GM21786 (cell line): ENCODE measurements around the gene DYNLT2.
"Not testable (repeated sequence)": the region's sequence is repeated elsewhere in the genome, so short reads cannot be mapped to it uniquely, and the experiment has no call there.

Experiments used
- ATAC-seq: cut with Tn5 transposase; IDR thresholded peaks from one replicate; pipeline ENCODE4 v1.9.1; 2021; ENCODE audit not compliant: unreplicated experiment

Gene DYNLT2

DNA sequence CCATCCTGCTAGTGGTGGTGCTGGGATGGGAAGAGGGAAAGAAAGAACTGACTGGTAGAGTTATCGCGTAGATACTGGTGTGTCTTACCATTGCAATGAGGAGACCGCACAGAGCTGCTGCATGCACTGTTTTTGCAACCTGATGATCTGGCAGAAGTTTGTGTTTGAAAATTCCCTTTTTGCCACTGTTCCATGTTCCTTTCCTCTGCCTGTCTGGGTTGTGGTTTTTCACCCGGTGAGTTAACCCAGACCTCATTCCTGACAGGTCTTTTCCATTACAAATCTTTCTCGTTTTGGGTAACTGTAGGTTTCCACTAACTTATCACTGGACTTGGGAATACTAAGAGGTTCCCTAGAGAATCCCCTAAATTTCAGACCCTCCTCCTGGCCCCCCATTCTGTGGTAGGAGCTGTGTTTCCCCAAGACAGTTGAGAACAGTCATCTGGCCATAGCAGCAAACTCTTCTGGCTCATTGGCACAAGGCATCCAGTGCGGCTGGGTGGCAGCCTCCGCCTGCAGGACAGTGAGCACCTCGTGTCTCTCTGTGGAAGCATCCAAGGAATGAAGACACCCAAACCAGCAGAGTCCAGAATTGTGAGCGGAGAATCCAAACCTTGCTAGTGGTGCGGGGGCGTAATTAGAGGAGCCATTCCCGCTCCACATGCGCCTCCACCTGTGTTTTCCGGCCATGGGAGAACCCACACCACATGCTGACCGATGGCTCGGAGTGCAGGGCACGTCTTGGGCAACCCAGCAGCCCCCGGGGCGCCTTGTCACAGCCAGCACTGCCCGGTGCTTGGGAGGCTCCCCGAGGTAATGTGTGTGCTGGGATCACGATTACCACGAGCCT, 32.8 kb upstream of the DYNLT2 start:
- no peak for ATAC-seq

DNA sequence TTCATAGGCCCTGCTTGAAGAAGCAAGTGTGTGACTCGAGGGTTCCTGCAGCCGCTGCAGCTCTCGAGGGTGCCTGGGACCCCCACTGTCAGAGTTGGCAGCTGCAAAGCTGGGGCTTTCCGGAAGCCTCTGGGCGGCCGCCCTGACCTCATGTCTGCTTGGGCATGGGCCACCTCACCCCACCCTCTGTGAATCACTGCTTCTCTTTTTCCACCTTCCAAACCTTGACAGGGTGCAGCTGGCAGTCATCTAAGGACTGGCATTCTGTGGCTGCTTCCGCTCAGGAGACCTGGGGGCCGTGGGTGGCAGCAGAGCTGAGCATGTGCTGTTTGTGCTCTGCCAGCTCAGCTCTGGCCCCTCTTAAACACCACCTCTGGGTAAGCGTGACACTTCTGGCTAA, 32.0 kb upstream of the DYNLT2 start:
- no peak for ATAC-seq

DNA sequence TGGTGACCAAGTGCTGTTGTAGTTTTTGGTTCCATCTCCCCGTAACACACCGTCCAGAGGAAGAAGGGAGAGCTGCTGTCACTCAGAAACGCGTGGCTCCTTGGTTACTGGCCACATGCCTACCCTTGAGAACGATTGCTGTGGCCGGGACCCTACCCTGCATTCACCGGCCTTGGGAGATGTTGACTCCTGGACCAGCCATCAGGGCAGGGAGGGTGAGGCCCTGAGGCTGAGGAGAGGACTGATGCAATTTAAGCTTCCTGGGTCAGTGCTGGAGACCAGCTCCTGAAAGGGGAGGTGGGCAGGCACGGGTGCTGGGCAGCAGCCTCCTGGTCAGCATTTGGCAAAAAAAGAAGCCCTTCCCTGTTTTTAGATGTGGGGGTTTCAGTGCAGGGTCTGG, 31.6 kb upstream of the DYNLT2 start:
- ATAC-seq, result no peak

DNA sequence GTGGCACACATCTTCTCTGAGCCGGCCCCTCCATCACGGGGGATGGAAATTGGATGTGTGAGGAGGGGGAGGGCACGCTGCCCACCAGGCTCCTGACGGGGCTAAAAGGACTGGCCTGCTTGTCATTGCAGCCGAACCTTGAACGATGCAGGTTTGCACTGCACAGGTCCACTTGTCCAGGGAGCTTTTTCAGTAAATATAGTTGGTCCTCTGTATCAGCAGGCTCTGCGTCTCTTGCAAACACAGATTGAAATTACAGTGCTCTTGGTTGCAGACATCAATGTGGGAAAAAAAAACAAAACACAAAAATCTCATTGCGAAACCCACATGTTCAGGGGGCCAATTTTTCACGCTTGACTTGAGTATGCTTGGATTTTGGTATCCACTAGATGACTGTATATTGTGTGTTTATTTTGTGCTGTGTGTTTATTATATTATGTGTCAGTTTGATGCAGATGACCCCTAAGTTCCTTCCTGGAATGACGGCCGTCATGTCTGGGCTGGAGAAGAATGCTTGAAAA, 29.3 kb upstream of the DYNLT2 start:
- no peak for ATAC-seq

DNA sequence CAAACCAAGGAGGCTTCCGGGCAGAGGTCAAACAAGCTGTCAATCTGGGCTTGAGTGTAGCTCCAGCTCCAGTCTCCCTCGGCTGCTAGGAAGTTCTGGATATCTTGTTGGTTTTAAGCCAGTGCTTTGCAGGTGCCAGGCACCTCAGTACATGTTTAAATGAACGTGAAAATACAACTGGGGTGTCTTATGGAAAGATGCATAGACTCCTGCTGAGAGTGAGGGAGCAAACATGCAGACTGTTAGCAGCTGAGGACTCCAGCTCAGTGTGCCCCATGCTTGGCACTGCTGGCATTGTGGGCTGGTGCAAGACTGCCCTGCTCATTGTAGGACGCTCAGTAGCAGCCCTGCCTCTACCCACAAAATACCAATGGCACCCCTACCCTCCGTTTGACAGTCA, 28.5 kb upstream of the DYNLT2 start:
- no peak for ATAC-seq

DNA sequence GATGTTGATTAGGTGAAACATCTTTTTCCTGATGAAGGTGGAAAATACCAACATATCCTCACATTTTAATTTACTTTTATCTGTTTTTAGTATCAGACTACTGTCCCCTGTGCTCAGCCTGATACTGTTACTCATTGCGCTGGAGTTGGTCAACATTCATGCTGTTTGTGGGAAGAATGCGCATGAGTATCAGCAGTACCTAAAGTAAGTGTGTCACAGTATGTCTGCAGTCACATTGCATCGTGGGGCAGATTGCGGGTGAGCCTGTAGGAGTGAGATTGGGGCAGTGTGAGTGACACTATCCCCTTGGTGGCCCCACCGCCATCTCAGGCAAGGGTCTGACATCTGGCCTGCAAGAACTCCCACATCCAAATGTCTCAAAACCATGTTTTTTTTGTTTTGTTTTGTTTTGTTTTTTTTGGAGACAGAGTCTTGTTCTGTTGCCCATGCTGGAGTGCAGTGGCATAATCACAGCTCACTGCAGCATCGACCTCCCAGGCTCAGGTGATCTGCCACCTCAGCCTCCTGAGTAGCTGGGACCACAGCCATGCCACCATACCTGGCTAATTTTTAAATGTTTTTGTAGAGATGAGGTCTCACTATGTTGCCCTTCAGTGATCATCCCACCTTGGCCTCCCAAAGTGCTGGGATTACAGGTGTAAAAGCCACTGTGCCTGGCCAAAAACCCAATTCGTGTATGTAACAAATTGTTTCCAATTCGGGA, 27.9 kb upstream of the DYNLT2 start:
- no peak for ATAC-seq

DNA sequence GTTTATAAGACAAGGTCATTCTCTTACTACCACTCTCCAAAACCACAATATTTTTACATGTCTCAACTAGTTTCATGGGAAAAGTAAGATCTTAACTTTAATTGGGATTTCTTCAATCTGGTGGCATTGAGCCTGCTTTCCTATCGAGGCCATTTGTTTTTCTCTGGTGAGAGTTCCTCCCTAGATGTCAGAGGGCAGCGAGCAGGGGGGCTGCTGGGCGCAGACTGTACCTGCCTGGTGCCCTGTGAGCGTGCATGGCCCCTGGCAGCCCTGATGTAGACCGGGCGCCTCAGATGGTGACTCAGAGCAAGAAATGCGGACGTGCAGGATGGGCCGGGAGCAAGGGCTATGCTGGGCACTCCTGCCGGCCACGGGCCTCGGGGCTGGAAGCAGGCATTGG, 27.3 kb upstream of the DYNLT2 start:
- ATAC-seq, result no peak

DNA sequence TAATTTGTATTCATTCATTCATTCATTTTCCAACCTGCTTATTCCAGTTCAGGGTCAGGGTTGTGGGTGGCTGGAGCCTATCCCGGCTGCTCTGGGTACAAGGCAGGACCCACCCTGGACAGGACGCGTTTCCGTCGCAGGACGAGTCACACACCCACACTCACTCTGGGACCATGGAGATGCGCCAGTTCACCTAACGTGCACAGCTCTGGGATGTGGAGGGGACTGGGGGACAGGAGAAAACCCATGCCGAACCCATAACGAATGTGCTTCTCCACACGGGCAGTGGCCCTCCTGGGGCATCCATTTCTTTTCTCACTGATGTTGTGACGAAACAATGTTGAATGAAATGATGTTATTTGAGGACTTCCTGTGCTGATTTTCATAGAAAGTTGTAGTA, 26.5 kb upstream of the DYNLT2 start:
- no peak for ATAC-seq

DNA sequence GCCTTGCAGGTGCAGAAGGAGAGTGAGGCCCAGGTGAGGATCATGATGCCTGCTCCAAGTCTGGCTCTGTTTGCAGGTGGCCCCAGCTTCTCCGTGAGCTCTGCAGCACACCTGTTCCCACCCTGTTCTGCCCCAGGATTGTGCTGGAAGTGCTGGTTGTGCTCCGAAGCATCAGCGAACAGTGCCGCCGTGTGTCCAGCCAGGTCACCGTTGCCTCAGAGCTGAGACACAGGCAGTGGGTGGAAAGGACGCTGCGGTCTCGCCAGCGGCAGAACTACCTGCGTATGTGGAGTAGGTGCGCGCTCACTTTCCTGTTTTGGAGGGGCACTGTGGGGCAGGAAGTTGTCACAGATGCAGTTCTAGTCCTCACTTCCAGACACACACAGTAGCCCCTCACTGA, 25.0 kb upstream of the DYNLT2 start:
- ATAC-seq, result no peak

DNA sequence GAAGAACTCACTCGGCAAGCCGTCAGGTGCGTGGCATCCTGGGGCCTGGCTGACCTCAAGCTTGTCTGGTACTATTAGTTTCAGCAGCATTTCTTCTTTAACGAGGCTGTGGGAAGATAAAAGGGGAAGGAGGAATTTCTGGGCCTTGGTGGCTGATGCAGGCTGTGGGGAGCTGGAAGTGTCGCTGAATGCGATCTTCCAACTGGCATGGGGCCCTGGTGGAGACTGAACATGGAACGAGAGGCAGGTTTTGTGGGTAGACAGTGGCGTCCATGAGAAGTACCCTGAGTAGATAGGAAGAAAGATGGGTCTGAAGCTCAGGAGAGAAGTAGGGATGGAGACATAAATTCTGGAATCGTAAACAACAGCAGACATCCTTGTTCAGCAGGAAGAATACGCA, 23.9 kb upstream of the DYNLT2 start:
- no peak for ATAC-seq

DNA sequence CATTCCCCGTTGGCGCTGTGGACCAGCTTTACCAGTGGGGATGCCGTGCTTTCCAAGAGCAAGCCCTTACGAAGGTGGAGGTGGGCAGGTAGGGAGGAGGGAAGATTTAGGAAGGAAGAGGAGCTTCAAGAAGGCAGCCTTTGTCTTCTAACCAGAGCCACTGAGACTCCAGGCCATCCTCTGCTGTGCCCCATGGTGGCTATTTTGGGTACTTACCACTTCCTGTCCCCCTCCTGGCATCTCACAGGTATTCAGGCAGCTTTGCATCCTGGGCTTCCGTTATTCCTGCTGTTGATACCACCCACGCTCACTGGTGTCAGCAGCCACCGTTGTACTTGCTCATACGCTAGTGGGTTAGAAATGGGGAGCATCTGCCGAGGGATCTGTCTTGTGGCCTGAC, 23.0 kb upstream of the DYNLT2 start:
- ATAC-seq, result no peak

DNA sequence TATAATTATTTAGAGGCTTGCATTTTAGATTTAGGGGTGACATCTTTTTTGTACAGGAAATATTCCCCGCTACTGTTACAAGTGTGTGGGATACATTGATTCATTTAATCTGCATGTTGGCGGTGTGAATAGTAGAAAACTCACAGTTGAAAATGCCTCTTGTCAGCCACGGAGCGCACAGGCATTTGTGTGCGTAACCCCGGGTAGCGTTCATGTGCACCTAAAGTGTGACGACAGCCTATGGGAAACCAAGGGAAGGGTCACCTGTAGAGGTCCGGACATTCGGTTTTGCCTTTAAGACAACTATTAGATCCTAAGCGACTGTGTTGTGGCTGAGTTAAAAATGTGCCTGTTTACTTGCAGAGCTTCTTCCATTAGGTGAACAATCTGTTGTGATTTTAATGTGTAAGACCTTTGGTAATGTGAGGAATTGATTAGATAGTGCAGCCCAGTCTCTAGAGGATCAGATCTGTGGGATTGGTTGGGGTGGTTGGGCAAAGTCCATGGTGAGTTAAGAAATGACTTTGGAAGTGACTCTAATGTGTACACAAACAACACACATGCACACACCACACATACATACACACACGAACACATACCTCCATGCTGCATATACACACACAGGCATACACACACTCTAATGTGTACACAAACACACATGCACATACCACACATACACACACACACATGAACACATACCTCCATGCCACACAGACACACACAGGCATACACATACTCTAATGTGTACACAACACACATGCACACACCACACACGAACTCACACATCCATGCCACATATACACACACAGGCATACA, 15.8 kb upstream of the DYNLT2 start:
- no peak for ATAC-seq

DNA sequence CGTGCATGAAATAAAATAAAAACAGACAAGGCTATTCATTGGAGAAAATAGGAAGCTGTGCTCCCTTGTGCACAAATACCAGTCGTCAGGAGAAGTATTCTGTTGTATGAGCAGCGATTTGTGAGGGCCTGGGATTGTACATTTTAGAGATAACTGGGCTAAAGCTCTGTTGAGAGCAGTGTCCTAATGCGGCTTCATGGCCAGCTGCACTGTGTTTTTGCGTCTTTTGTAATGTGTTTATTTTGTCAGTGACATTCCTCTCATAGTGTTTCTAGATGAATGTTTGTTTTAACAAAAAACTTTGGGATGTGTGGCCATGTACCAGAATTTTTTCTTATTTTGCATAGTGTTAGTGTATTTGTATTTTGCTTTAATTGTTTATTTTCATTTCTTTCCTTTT, 14.9 kb upstream of the DYNLT2 start:
- no peak for ATAC-seq

DNA sequence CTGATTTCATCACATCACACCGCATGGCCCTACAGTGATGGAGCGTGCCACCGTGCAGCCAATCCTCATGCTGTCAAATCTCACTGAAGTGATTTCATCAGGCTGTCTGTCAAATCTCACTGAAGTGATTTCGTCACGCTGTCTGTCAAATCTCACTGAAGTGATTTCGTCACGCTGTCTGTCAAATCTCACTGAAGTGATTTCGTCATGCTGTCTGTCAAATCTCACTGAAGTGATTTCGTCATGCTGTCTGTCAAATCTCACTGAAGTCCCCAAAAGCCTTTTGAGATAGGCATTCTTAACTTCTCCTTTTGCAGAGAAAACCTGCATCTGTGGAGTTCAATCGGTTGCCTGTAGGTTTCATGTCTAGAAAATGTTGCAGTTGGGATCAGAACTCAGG, 14.4 kb upstream of the DYNLT2 start:
- not testable (repeated sequence) for ATAC-seq

DNA sequence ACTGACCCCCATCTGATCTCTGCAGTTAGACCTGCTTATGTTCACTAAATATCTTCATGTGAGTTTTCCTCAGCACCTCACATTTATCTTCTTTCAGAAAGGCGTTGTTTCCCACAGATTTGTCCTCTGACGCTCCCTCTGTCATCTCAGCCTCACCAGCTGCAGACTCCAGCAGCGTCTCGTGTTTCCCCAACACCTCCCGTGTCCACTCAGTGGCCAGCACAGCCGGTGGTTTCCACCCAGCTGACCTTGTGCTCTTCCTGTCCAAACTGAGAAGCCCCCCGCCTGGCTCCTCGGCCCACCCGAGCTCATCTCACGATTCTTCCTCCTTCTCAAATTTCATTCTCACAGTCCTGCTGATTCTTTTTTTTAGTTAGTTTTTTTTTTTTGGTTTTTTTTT, 12.5 kb upstream of the DYNLT2 start:
- ATAC-seq, result no peak

DNA sequence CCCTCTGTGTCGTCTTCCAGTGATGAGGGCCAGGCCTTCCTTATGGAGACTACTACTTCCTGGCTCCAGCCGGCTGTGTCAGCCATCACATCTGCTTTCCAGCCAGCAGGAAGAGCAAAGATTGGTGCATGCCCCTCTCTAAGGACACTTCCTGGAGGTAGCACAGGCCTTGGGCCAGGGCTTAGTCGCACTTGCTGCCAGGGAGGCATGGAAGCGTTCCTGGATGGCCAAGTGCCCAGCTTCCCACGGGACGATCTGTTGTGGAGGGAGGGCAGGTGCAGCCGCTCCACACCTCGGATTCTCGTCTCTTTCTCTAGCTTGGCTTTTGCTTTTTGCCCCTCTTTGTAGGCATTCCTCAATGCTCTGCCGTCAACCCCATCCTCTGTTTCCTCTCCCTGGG, 11.9 kb upstream of the DYNLT2 start:
- ATAC-seq, result no peak

DNA sequence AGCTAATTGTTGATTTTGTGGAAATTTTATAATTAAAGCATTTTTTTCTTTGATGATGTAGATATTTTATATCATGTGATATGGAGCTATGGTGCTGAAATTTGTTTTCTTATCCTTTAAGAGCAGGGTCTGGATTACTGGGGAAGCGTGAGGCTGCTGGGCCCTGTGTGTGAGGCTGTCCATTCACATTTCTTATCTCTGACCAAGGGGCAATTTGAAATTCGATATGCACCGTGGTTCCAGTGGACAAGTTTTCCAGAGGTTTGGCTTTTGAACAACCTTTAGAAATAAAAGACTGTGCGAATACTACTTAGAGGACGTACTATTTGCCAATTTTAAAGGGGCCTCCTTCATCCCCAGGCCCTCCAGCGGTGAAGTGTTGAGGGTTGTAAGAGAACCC, 3.8 kb upstream of the DYNLT2 start:
- no peak for ATAC-seq

DNA sequence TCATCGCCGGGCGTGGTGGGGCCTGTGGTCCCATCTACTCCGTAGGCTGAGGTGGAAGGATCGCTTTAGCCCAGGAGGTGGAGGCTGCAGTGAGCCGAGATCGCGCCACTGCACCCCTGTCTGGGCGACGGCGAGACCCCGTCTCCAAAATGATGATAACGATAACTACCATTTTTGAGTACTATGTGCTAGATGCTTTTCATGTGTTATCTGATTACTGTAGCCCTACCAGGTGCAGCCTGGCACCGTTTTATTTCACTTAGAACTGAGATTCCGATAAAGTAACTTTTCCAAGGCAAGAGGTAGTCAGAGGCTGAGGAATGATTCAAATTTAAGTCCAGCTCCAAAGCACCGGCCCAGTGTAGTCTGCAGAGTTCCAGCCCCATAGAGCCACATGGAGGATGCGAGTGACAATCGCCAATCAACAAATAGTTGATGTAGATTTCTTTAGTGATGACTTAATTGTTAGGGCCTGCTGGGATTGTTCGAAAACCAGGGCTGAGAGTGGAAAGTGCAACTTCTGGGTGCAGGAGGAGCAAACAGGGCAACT, 777 bp upstream of the DYNLT2 start:
- ATAC-seq, result no peak

DNA sequence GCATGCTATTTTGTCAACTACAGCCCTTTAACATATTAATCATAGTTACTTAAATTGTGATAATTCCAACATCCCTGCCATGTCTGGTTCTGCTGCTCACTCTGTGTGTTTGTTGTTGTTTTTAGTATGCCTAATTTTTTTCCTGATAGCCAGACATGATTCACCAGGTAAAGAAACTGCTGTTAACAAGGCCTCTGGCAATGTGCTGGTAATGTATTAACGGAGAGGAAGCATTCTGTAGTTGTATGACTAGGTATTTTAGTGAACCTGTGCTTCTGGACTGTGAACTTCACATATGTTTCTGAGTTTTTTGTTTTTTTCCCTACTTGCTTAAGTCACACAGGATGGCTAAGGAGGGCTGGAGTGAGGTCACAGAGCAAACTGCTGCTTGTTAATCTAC, 4.8 kb downstream of the DYNLT2 start:
- ATAC-seq, result no peak

DNA sequence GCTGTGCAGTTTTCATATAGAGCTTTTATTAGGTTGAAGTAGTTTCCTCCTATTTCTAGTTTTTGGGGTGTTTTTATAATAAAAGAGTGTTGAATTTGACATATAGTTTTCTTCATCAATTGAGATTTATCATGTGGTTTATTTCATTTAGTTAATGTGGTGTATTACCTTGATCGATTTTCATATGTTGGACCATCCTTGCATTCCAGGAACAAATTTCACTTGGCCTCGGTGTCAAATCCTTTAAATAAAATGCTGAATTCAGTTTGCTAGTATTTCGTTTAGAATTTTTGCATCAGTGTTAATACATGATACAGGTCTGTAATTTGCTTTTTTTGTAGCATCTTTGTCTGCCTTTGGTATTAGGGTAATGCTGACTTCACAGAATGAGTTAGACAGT, 6.0 kb downstream of the DYNLT2 start:
- no peak for ATAC-seq

DNA sequence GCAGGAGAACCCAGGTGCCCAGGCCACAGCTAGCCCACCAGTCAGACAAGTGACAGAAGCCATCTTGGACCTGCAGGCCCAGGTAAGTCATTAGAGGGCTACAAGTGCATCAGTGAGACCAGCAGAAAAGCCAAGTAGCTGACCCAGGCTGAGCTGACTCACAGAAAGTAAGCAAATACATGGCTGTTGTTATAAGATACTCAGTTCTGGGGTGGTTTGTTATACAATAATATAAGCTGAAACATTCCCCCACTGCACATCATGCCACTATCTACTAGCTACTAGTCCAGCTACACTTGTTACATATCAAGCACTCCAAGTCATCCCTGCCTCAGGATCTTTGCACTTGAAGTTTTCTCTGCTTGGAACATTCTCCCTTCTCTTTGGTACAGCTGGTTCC, 10.0 kb downstream of the DYNLT2 start:
- no peak for ATAC-seq
